ENCODE measurements around the gene CTIF.

- no peak for TF ChIP-seq EZH2phosphoT487 (IDR thresholded peaks at IDR 0.05; ENCODE audit: unreplicated experiment)
- TF ChIP-seq CTCF (conservative IDR thresholded peaks at IDR 0.05; ENCODE audit: low read depth in 2 of 2), result no peak
- no peak for TF ChIP-seq CREB1 (CRISPR knock-in tag; IDR thresholded peaks at IDR 0.05; ENCODE audit: low read depth)
- TF ChIP-seq POLR2AphosphoS5 (IDR thresholded peaks at IDR 0.05; ENCODE audit: low read depth), result no peak
- TF ChIP-seq REST (IDR thresholded peaks at IDR 0.05; ENCODE audit: unreplicated experiment), result no peak
- TF ChIP-seq STAT1 (IDR thresholded peaks at IDR 0.05; ENCODE audit: unreplicated experiment), result no peak
- TF ChIP-seq JUNB (IDR thresholded peaks at IDR 0.05; ENCODE audit: unreplicated experiment), result no peak
- TF ChIP-seq EZH2 (IDR thresholded peaks at IDR 0.05; ENCODE audit: low read depth, unreplicated experiment), result no peak
These were observed 180.6 kb downstream of the CTIF start for GRCh38 chr18:48719388-48719787.
